ENCODE data around the gene ATP2C2. TPM values are rescaled to one million over a fixed set of nuclear protein-coding genes. Genes with fewer than 3 reads are reported as not detected.

Gene ATP2C2
- total RNA-seq, 1 experiment from 2014 or later = 4.0 TPM

DNA sequence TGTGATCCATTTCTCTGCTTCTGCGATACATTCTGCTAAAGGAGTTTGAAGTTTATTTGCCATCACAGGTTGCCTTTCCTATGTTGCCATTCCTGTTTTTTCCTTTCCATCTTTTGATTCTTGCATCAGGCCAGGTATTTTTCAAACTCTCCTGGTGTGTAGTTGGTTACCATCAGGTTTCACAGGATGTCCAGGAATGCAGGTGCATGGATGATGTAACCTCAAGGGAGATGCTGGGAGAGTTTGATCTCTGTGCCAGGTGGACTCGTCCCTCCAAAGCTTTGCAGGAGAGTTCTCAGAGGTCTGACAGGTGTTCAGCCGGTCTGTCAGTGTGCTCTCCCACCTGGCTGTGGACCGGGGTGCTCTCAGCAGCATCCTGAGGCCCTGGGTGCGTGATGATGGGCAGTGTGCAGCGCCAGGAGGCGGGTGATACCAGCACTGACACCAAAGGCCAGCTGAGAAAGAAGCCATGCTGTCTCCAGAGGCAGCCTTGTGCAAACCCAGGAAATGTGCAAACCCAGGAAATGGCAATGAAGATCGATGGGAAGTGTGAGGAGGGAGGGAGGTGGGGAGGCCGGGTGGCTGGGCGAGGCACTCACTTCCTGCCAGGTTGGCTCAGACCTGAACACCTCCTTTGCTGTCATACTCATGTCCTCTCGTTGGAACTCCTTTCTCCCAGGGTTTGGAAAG lies 1.7 kb downstream of the ATP2C2 start:
- peaks cover 16 to 32% of the 10 kb centered on the region in 2 experiments for H3K4me1 Mint-ChIP-seq
- H3K27me3 ChIP-seq (ENCODE audit: insufficient read depth, low read length) = no peaks in the 10 kb centered on the region; the same call in 1 of the 2 replicates
- no peak overlapping the region for H2BK20ac ChIP-seq (ENCODE audit: low read depth, low read length, poor library complexity, severe bottlenecking)
- no peak overlapping the region for H3K14ac ChIP-seq (ENCODE audit: insufficient read depth, low read length)
- no peak overlapping the region for H2BK5ac ChIP-seq (ENCODE audit: insufficient read length, low read length)
- H2AK5ac ChIP-seq (ENCODE audit: insufficient read length, low read length) = no peak overlapping the region
- no peak overlapping the region for H4K91ac ChIP-seq (ENCODE audit: insufficient read length, low read depth, low read length)
- DNase-seq = no peak
- H3K4ac ChIP-seq (ENCODE audit: low read depth, low read length) = no peak overlapping the region
- no peak overlapping the region for H2BK12ac ChIP-seq (ENCODE audit: insufficient read length, low read depth, low read length)
- no peak overlapping the region for H3K27ac ChIP-seq (ENCODE audit: insufficient read length, low read depth, low read length)
- WGBS (ENCODE audit: extremely low coverage, insufficient read length, low lambda C conversion rate) = no CpG with 5 or more reads among the region's 11 CpGs
- TF ChIP-seq, protein P1, sequence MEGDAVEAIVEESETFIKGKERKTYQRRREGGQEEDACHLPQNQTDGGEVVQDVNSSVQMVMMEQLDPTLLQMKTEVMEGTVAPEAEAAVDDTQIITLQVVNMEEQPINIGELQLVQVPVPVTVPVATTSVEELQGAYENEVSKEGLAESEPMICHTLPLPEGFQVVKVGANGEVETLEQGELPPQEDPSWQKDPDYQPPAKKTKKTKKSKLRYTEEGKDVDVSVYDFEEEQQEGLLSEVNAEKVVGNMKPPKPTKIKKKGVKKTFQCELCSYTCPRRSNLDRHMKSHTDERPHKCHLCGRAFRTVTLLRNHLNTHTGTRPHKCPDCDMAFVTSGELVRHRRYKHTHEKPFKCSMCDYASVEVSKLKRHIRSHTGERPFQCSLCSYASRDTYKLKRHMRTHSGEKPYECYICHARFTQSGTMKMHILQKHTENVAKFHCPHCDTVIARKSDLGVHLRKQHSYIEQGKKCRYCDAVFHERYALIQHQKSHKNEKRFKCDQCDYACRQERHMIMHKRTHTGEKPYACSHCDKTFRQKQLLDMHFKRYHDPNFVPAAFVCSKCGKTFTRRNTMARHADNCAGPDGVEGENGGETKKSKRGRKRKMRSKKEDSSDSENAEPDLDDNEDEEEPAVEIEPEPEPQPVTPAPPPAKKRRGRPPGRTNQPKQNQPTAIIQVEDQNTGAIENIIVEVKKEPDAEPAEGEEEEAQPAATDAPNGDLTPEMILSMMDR (conservative IDR thresholded peaks at IDR 0.05) = no peak
- no peaks in the 10 kb centered on the region for H3K9me3 Mint-ChIP-seq
- H4K8ac ChIP-seq (replicated peaks; ENCODE audit: insufficient read length, low read depth, low read length) = no peak overlapping the region
- no peak overlapping the region for H3K4me2 ChIP-seq (ENCODE audit: insufficient read depth, insufficient read length, low read length)
- H3K27me3 Mint-ChIP-seq (ENCODE audit: low read depth) = peaks cover 49% of the 10 kb centered on the region
- H3K23me2 ChIP-seq (ENCODE audit: insufficient read length, low read depth, low read length, poor library complexity, severe bottlenecking) = peaks cover 8% of the 10 kb centered on the region
- no peak overlapping the region for H3K27ac Mint-ChIP-seq
- H3K79me1 ChIP-seq (ENCODE audit: insufficient read depth, low read depth, low read length, poor library complexity, severe bottlenecking) = no peaks in the 10 kb centered on the region
- no peaks in the 10 kb centered on the region for H3K9me3 ChIP-seq (ENCODE audit: control insufficient read depth, low read depth, low read length)
- H4K5ac ChIP-seq (ENCODE audit: insufficient read length, low read depth, low read length) = no peak overlapping the region
- H3K36me3 Mint-ChIP-seq (ENCODE audit: insufficient read depth in 1 of 3, low read depth in 3 of 3) = no peaks in the 10 kb centered on the region
- H2BK120ac ChIP-seq (ENCODE audit: low read depth, low read length, poor library complexity, severe bottlenecking) = no peak overlapping the region
- H2BK15ac ChIP-seq (ENCODE audit: low read depth, low read length) = no peak overlapping the region
- no peak overlapping the region for H3K9ac ChIP-seq (ENCODE audit: extremely low read depth, insufficient read length, low read length)
- H3K79me2 ChIP-seq (ENCODE audit: insufficient read depth, low read length) = no peaks in the 10 kb centered on the region
- no peak overlapping the region for H3K23ac ChIP-seq (ENCODE audit: insufficient read length, low read depth, low read length)
- H2AFZ ChIP-seq (ENCODE audit: low read length) = no peak overlapping the region
- no peak overlapping the region for H3K56ac ChIP-seq (ENCODE audit: insufficient read length, low read depth, low read length)
- H4K20me1 ChIP-seq (ENCODE audit: control insufficient read depth, insufficient read depth, insufficient read length) = no peaks in the 10 kb centered on the region
- H3K18ac ChIP-seq (ENCODE audit: insufficient read length, low read depth, low read length) = no peak overlapping the region
- peaks cover 11% of the 10 kb centered on the region; the same call in 1 of the 2 replicates for H3K4me1 ChIP-seq (ENCODE audit: insufficient read depth, low read length)
- H3K4me3 Mint-ChIP-seq = no peak overlapping the region
- no peak overlapping the region for H3T11ph ChIP-seq (ENCODE audit: low read length)

Measured in H9 (cell line).